EL (cell line): ENCODE data around the gene USP46.
A peak's percentile ranks its signal among the peaks of the same experiment; 100 is the strongest.

ENCODE experiments used
- DNase-seq: peaks from one replicate; pipeline ENCODE4 v3.0.0-alpha.2; 2016

Gene USP46

DNA sequence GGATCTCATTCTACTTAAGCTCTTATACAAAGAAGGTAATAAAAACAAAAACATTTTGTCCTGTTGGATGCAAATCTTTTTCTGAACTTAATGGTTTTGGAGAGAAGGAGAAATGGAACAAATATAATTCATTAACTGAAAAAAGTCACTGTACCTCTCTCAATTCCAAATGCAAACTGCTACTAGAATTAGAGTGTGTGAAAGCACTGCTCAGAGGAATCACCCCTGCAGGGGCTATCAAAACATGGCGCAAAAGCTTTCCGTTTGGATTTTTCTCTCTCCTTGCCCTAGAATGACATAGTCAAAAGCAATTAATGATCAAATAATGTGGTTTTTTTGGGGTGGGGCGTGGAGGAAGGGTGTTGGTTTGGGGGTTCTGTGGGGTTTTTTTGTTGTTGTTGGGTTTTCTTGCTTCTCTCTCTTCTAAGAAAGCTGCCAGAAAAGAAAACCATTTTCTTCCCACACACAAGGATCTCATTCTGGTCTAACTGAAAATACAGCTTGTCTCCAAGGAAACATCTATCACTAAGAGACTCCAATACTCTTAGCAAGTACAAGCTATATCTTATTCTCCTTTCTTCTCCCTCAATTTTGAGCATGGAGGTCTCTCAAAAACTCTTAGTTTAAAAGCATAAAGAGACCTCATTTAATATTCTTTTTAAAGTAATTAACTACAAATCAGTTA, 41.6 kb downstream of the USP46 start:
- no peak for DNase-seq

DNA sequence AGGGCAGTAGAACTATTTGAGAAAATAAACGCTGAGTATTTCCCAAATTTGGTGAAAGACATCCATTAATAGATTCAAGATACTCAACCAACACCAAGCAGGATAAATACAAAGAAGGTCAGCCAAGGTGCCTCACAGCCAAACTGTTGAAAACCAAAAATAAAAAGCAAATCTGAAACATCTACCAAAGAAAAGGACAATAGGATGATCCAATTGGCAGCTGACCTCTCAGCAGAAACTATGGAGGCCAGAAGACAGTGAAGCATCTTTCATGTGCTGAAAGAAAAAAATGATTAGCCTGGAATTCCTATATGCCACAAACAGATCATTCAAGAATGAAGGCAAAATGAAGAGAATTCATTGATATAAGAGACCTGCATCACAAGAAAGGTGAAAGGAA, 44.9 kb downstream of the USP46 start:
- DNase-seq = no peak

DNA sequence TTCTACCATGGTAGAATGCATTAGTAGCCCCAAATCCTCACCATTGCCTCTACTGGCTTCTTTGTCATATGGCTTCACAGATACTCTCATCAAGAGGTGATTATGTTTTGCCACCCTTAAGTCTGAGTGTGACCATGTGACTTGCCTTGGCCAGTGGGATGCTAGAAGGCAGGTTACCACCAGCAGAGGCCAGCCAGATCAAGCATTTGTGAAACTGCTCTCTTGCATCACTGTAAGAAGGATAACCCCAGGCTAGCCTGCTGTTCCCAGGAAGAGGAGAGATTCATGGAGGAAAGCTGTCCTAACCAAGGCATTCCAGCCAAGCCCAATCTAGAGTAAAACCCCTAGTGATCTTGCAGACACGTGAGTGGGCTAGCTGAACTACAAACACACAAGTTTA, 46.8 kb downstream of the USP46 start:
- DNase-seq = no peak

DNA sequence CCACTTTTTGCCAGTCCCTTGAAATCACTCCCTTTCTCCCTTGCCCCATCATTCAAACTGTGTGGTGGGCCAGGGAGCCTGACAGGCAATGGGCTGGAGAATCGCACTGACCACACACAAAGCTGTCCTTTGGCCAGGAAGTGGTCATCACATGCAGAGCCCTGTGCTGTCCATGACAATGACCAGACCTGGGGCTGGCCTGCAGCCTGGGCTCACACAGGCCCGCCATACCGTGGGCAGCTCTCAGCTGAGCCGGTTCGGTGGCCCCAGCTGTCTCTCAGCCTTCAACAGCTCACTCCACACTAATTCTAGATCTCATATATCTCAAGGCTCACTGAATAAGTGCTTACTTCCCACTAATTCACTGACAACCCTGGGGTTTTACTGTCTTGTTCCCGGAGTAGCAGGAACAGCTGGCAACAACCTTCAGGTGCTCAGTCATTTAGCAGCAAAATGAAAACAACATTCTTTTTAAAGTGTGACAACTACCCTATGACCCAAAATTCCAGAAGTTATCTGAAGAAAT, 48.0 kb downstream of the USP46 start:
- no peak for DNase-seq

DNA sequence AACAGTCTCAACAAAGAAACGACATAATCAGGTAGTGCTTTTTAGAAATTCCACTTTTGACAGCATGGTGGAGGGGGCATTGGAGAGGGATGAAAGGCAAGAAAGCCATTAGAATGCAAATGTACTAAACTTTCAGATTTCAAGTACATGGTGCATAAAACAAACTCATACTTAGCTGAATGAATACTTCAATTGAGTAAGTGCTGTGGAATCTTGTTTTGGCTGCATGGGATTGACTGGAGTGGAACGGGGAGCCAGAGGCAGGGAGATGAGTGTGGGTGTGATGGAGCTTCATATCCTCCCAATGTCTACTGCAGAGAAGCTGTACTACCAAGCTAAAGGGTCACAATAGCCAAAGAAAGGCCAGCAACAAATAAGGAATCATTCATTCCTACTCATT, 52.4 kb downstream of the USP46 start:
- DNase-seq = peak; percentile 1

DNA sequence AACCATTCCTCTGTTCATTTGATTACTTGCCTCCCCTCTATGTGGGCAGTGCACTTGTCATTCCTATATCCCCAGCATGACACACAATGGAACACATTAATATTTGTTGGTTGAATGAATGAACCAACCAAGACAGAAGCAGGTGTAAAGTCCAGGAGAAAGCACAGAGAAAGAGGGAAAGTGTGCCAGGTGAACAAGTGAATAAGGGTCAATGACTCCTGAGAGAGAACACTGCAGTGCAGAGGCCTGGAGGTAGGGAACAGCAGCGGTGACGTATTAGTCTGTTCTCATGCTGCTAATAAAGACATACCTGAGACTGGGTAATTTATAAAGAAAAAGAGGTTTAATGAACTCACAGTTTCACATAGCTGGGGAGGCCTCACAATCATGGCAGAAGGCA, 53.1 kb downstream of the USP46 start:
- no peak for DNase-seq

DNA sequence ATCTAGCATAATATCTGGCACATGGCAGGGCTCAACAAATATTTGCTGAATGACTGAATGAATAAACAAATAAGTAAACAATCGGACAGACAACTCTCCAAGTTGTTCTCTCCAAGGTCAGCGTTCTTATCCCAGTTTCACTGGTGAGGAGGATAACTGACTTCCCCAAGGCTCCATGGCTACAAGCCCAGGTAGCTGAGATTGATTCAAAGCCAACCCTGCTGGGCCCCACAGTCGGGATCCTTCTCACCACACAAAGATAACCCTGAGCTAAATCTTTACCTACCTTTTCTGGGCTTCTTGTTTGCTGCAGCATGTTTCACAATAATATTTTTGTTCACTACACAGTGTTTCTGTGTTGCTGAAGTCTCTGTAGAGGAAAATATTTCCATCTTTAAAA, 54.9 kb downstream of the USP46 start:
- no peak for DNase-seq

DNA sequence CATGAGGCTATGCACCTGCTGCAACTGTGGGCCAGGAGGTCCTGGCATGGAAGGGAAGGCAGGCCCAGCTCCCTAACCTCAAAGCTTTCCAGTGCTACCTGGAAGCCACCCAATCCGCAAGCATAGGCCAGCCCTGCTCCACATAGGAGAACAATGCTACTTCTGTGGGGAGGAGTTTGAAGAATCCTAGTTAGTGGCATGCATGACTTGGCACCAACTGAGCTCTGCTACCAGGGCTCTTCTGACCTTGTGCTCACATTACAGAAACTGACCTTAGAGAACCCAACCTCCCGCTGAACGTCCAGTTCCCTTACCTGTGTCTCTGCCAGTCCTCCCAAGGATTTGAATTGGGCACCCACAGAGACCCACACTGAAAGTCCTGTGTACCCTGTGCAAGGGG, 58.8 kb downstream of the USP46 start:
- DNase-seq = no peak

DNA sequence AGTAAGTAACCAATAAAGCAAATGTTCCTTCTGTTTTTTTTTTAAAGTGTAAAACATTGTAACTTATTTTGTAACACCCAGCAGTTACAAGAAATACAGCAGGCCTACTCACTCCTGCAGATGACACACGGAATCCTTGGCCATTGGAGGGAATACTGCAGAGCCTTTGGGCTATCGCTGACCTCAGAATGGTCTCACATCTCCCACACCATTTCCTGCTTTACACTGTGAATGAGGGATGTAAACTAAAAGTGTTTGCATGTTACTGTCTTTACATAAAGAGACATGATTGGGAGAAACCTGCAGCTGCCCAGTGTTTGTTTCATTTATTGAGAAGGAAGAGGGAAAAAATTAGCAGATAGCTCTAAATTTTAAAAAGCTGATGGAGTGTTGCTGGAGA, 64.1 kb downstream of the USP46 start:
- DNase-seq = no peak

DNA sequence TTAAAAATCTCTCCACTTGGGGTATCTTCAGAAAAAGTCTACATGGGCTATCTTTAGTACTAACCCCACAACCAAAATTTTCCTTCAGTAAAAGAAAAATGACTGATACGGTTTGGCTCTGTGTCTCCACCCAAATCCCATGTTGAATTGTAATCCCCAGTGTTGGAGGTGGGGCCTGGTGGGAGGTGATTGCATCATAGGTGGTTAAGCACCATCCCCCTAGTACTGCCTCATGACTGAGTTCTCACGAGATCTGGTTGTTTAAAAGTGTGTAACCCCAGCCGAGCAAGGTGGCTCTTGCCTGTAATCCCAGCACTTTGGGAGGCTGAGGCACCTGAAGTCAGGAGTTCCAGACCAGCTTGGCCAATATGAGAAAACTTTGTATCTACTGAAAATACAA, 66.8 kb downstream of the USP46 start:
- no peak for DNase-seq

DNA sequence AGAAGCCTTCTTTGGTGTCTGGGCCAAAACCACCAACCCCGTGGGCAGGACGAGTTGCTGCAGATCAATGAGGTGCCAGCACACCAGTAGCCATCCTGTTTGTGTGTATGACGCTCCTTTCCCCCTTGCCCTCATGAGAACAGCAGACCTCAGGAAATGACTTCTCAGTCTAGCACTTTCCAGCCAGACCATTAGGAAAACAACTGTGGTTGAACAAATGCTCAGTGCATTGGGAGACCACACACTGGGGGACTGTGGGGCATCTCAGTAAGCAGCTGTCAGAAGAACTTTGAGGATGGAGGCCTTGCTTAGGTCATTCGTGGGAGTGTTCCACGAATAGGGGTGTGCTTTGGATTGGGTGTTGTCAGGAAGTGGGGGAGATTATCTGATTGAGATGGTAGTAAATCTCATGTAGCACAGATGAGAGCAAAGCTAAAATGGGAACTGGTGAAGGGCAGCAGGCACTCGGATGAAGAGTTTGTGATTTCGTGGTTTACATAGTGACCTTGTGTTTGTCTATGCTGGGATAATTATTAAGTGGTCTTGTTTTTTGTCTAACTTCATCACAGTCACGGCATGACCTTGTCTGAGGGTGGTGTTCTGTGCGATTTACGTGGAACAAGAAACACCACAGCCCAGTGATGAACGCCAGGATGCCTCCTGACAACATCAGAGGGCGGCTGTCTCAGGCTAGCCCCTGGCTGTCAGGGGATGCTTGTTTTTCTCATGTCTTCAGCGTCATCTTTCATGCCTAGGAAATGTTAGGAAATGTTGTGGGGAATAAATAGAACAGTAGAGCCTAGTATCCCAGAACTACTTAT, 70.1 kb downstream of the USP46 start:
- DNase-seq = peak; percentile 47

DNA sequence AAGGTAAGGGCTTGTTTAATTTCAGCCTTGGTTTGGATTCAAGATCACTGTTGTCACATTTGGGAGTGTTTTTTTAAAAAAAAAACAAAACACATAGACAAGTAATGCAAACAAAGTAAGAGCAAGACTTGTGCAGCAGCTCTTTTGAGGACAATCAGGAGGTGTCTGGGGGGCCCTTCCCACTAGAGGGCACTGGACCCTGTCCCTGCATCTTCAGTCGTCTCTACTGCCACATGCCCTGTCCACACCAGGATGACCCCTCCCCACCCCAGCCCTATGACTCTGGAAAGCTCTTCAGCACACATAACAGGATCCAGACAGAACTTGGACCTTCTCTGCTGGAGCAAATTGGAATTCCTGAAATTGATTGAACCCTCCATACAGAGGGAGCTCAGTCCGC, 71.0 kb downstream of the USP46 start:
- peak; percentile 10 for DNase-seq

DNA sequence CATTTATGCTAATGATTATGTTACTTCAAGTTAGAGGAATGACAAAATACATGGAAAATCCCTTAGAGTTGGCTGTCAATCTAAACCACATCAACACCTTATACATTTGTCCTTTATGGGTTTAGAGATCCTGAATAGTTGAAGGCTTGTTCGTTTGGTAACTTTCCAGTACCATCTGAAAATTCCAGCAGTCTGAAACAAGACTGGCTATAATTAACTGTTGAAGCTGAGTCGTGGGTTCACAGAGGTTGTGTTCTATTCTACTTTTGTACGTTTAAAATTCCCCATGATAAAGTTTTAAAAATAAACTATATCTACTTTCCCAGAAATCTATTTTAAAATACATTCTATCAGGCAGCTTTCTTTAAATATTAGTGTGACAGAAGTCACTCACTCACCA, 73.0 kb downstream of the USP46 start:
- DNase-seq = no peak

DNA sequence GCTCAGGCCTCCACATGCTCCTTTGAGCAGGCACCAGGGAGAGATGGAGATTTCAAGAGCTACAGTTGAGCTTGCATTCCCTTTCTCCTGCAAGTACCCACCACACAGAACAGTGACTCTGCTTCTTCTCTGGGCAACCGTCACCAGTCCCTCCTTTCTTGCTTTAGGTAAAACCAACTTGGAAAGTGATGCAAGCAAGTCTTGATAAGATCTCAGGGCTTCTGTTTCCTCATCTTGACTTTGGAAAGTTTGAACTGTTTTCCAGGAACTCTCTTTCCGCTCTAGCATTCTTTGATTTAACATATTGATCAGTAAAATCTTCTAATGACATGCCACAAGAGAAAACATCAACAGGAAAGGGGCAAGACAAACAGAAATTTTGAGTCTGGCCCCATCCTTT, 73.7 kb downstream of the USP46 start:
- DNase-seq = no peak

DNA sequence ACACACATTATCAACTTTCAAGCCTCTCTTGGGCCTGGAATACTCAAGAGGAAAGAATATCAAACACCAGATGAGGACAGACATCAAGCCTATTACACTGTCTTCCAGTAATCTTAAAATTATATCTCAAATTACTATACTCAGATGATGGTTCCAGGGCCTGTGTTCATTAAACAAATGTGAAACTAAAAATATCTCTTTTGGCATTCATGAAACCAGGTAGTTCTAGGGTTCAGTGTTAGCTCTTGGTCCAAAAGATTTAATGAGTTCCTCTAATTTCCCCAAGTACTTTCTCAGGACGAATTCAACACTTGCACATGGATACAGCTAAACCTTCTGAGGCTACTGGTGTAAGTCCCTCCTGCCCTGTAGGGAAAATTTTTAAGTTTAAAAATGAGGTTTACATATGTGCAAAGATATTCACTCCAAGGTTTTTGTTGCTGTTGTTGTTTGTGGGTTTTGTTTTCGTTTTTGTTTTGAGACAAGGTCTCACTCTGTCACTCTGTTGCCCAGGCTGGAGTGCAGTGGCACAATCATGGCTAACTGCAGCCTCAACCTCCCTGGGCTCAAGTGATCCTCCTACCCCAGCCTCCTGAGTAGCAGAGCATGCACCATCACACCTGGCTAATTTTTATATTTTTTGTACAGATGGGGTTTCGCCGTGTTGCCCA, 79.4 kb downstream of the USP46 start:
- no peak for DNase-seq

DNA sequence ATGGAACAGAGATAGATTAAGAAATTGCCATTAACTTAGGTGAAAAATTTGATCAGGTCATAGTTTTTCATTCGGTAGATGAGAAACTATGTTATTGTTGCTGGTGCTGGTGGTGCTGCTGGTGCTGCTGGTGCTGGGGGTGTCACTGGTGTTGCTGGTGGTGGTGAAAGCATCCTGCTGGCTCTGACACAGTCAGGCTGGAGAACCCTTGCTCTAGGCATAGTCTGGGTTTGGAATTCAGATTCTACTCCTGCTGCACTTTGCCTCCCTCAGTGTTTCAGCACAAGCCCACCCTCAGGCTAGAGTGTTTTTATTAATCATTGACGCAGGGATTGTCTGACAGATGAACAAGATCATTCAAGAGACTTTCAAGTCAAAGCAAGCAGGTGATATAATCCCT, 80.2 kb downstream of the USP46 start:
- DNase-seq = no peak

DNA sequence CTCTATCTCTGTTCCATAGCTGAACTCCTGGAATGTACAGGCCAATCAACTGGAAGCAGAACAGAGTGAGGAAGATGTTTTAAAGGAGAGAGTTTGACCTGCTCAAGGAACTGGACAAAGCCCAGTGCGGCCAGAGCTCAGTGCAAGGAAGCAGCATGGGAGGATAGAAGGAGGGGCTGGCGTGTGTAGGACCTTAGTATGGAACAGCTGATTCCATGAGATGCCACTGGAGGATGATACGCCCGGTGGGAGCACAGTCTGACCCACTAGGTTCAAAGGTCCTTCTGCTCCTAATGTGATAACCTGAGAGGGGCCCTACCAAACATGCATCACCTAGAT, 81.5 kb downstream of the USP46 start:
- no peak for DNase-seq

DNA sequence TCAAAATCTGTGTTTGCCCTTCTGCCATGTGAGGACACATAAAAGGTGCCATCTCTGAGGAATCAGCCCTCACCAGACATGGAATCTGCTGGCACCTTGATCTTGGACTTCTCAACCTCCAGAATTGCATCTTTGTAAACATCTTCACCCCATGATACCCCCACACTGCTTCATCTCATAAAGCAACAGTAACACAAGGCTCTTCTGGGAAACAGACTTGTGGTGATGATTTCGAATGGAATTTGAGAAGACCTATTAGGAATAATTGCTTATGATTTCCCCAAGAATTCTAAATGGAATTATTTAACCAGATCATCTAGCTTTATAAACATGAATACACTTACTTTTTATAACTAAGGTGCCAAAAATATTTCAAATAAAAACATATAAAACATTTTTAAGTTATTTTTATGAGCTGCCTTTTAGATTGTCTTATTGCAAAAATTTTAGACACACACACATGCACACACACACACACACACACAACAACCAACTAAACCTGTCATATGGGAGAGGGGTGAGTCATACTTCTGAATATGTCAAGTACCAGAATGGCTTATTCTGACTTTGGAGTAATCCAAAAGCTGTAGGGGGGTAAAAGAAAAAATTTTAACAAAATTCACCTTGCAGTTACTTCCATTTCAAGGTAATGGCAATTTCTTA, 82.0 kb downstream of the USP46 start:
- DNase-seq = peak; percentile 36

DNA sequence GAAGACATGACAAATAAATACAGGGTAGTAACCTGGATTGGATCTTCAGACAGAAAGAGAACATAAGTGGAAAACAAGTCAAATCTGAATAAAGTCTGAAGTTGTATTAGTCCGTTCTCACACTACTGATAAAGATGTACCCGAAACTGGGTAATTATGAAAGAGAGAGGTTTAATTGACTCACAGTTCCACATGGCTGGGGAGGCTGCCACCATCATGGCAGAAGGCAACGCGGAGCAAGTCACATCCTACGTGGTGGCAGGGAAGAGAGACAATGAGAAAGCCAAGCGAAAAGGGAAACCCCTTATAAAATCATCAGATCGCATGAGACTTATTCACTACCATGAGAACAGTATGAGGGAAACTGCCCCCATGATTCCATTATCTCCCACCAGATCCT, 82.8 kb downstream of the USP46 start:
- DNase-seq = no peak

DNA sequence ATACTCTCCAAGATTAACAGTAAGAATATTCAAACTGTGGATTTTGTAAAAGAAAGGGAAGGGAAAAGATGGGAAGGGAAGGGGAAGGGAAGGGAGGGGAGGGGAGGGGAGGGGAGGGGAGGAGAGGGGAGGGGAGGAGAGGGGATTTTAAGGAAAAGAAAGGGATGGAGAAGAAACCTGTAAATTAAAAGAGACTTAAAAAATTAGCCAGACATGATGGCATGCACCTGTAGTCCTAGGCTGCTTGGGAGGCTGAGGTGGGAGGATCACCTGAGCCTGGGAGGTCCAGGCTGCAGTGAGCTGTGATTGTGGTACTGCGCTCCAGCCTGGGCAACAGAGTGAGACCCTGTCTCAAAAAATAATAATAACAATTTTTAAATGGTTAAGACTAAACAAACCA, 83.7 kb downstream of the USP46 start:
- no peak for DNase-seq

DNA sequence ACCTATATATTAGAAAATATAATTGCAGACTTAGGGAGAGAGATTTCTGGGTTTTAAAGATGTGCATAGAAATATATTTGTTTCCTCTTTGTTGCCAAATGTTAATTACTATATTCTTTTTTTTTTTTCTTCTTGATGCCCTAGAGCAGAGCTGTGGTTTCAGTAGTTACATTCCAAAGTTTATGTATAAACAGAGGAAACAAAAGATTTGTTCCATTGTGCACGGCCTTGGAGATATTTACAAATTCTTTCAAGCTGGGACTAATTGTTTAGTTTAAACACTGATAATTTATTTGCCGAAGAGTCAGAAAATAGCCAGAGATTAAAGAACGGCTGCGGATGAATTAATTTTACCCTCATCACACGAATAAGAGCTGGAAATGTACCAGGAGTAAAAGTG, 85.1 kb downstream of the USP46 start:
- peak; percentile 26 for DNase-seq

DNA sequence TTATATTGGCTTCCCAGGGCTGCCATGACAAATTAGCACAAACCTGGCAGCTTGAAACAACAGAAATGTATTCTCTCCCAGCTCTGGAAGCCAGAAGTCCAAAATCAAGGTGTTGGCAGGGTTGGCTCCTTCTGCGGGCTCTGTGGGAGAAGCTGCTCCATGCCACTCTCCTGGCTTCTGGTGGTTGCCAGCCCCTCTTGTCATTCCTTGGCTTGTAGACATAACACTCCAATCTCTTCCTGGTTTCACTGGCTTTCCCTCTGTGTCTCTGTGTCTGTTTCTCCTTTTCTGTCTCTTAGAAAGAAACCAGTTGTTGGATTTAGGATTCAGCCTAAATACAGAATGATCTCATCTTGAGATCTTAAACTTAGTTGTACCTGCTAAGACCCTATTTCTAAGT, 85.5 kb downstream of the USP46 start:
- no peak for DNase-seq

DNA sequence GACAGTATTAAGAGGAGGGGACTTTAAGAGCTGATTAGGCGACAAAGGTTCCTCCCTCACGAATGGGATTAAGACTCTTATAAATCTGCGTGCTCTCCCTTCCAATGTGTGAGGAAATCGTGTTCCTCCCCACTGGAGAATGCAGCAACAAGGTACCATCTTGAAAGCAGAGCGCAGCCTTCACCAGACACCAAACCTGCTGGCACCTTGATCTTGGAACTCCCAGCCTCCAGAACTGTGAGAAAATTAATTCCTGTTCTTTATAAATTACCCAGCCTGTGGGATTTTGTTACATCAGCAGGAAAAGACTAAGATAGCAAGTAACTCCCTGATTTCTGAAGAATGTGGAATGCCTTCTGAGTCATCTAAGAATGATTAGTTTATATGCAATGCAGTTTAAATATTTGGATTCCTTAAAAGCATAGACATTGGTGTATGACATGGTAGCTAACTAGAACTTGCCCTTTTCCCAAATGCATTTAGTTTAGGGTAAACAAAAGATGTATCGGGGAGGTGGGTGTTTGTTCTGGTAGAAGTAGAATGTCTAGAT, 86.1 kb downstream of the USP46 start:
- peak; percentile 78 for DNase-seq
